ENCODE results near the gene SACS. TPM values are rescaled to one million over a fixed set of nuclear protein-coding genes. Genes with fewer than 3 reads are reported as not detected.

The SACS gene
- total and polyA plus RNA-seq, 2 of the 8 experiments (the other 6 are each of a cell fraction or from before 2014, with no cell fraction given), result 11.0 to 54.2 TPM

DNA sequence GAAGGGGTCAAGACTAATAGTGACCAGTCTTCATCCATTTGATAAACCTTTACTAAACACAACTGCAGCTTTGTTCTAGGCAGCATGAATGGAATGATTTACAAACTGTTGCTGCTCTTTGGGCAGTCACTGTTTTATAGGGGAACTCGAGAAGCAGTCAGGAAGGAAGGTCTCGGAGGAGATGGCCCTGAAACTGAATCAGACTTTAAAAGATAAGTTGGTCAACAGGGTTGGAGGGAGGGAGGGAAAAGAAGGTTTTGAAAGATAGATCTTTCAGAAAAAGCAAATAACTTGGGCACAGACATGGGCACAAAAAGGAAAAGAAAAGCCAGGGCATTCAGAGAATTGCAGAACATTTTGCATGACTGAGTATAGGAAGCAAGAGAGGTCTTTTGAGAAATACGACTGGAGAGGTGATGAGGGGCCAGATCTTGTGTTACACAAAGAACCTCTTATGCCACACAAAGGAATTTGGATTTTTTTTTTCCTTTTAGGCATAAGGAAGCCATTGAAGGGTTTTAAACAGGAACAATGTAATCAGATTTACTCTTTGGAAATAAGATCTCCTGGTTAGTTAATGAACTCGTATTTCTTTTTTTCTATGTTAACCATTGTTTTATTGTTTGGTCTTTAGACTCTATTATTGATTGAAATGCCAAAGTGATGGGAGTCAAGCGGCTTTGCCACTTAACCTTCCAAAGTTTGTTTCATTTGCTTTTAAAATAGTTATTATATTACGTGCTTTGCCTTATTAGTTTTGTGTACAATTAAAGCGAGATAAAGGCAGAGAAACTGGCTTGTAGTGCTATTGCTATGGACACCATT is 37.5 kb upstream of the SACS start:
- H3K27me3 ChIP-seq (replicated peaks in 1 of 4; ENCODE audit: control insufficient read depth in 3 of 4, extremely low read depth in 1 of 4, insufficient read depth in 3 of 4, low read length in 3 of 4), result peaks cover 0 to 3% (median under 1%) of the 10 kb centered on the region in 4 experiments; a peak in 4 of 7 replicates
- no peak overlapping the region for H3K27ac ChIP-seq (ENCODE audit: low read depth, low read length)
- no peak overlapping the region for H4K5ac ChIP-seq (ENCODE audit: insufficient read length, low read depth, low read length)
- no peaks in the 10 kb centered on the region for H3K79me1 ChIP-seq (ENCODE audit: low read depth, low read length)
- ChIA-PET POLR2A (ENCODE audit: partially characterized antibody) (no interaction called here), CTCF (ENCODE audit: partially characterized antibody) (interaction anchor here (0.6 to 1.5 kb wide), 5 partner anchors 10 to 402 kb away, joined by 3 to 5 read pairs (median 3); partner anchors contain the start of gene TNFRSF19)
- no peak overlapping the region for H3K18ac ChIP-seq (ENCODE audit: extremely low read depth, low read length)
- H2BK12ac ChIP-seq (ENCODE audit: low read depth, low read length), result no peak overlapping the region
- H3K4me3 ChIP-seq (ENCODE audit: extremely low read depth in 1 of 4, insufficient read depth in 2 of 4, low read depth in 3 of 4, low read length in 4 of 4), result no peak overlapping the region
- 82% methylated on average over 7 of the region's 7 CpGs; no CpG with 5 or more reads in 1 of the 2 experiments for WGBS, 2 experiments (ENCODE audit: extremely low coverage in 1 of 2, insufficient coverage in 1 of 2, insufficient read length in 1 of 2, insufficient replicate concordance in 2 of 2, low coverage in 1 of 2, low lambda C conversion rate in 2 of 2, missing lambda C conversion rate in 1 of 2)
- H2BK5ac ChIP-seq (ENCODE audit: low read depth, low read length), result no peak overlapping the region
- TF ChIP-seq CEBPB (IDR thresholded peaks at IDR 0.05; ENCODE audit: low read depth, low read length) (no peak), SRF (IDR thresholded peaks at IDR 0.05; ENCODE audit: low read depth, low read length) (no peak), SP4 (IDR thresholded peaks at IDR 0.05; ENCODE audit: low read length) (no peak), TAF7 (optimal IDR thresholded peaks at IDR 0.05; ENCODE audit: borderline replicate concordance, low read depth, low read length) (no peak), MAFK (IDR thresholded peaks at IDR 0.05; ENCODE audit: low read depth, low read length) (no peak), RFX5 (IDR thresholded peaks at IDR 0.05; ENCODE audit: borderline replicate concordance, low read depth, low read length) (no peak), SAP30 (IDR thresholded peaks at IDR 0.05; ENCODE audit: insufficient read depth, insufficient replicate concordance, low read length) (no peak), SP1 (IDR thresholded peaks at IDR 0.05; ENCODE audit: low read depth, low read length) (no peak)
- TF ChIP-seq, protein P1, sequence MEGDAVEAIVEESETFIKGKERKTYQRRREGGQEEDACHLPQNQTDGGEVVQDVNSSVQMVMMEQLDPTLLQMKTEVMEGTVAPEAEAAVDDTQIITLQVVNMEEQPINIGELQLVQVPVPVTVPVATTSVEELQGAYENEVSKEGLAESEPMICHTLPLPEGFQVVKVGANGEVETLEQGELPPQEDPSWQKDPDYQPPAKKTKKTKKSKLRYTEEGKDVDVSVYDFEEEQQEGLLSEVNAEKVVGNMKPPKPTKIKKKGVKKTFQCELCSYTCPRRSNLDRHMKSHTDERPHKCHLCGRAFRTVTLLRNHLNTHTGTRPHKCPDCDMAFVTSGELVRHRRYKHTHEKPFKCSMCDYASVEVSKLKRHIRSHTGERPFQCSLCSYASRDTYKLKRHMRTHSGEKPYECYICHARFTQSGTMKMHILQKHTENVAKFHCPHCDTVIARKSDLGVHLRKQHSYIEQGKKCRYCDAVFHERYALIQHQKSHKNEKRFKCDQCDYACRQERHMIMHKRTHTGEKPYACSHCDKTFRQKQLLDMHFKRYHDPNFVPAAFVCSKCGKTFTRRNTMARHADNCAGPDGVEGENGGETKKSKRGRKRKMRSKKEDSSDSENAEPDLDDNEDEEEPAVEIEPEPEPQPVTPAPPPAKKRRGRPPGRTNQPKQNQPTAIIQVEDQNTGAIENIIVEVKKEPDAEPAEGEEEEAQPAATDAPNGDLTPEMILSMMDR (IDR thresholded peaks at IDR 0.05; ENCODE audit: control extremely low read depth in 1 of 3, insufficient read depth in 1 of 3, low read depth in 1 of 3, low read length in 3 of 3), result no peak
- H3K4ac ChIP-seq (replicated peaks; ENCODE audit: insufficient read length, low read depth, low read length), result no peak overlapping the region
- H3K4me2 ChIP-seq (ENCODE audit: insufficient read depth in 1 of 2, low read depth in 2 of 2, low read length in 2 of 2), result no peak overlapping the region
- H2AFZ ChIP-seq (ENCODE audit: low read length), result no peak overlapping the region
- H2AK5ac ChIP-seq (ENCODE audit: low read depth, low read length), result no peak overlapping the region
- no peak overlapping the region for H4K8ac ChIP-seq (ENCODE audit: extremely low read depth, insufficient read depth, low read length)
- H3K36me3 ChIP-seq (ENCODE audit: control insufficient read depth in 2 of 4, insufficient read depth in 4 of 4, low read length in 3 of 4), result no peaks in the 10 kb centered on the region
- DNase-seq (ENCODE audit: low read depth in 1 of 2, low spot score in 2 of 2) (no peak), FAIRE-seq (no peak)
- H3K23me2 ChIP-seq (ENCODE audit: low read depth, low read length), result peaks cover 2% of the 10 kb centered on the region
- no peak overlapping the region for H3K9ac ChIP-seq (replicated peaks in 1 of 4; ENCODE audit: extremely low read depth in 1 of 4, low read depth in 3 of 4, low read length in 3 of 4)
- H4K20me1 ChIP-seq (replicated peaks in 1 of 2; ENCODE audit: control insufficient read depth in 1 of 2, insufficient read depth in 2 of 2, low read length in 2 of 2), result no peaks in the 10 kb centered on the region
- no peak overlapping the region for H2BK15ac ChIP-seq (ENCODE audit: low read length)
- H4K91ac ChIP-seq (replicated peaks; ENCODE audit: insufficient read length, low read length), result no peak overlapping the region
- no peak overlapping the region for H2BK120ac ChIP-seq (replicated peaks; ENCODE audit: low read depth, low read length)
- no peak overlapping the region for H2BK20ac ChIP-seq (ENCODE audit: low read length)
- no peak overlapping the region for H3K14ac ChIP-seq (ENCODE audit: insufficient read length)
- H3K9me3 ChIP-seq (ENCODE audit: insufficient read depth in 2 of 2, low read depth in 1 of 2, low read length in 1 of 2), result no peaks in the 10 kb centered on the region
- no peaks in the 10 kb centered on the region for H3K79me2 ChIP-seq (ENCODE audit: control insufficient read depth in 1 of 2, insufficient read depth in 2 of 2, low read length in 2 of 2)
- H3K23ac ChIP-seq (ENCODE audit: insufficient read length), result no peak overlapping the region
- H3K56ac ChIP-seq (replicated peaks; ENCODE audit: insufficient read length, low read depth, low read length), result no peak overlapping the region
- H3K4me1 ChIP-seq (replicated peaks in 1 of 4; ENCODE audit: control insufficient read depth in 3 of 4, insufficient read depth in 4 of 4, low read length in 3 of 4), result peaks cover 0 to 10% (median 7%) of the 10 kb centered on the region in 4 experiments; a peak in 5 of 7 replicates

All from H1 (cell line).